22Rv1 (cell line): ENCODE results near the gene CFAP221.

ENCODE experiments used
- ZFX ChIP-seq: fragments of 450-650 bp; IDR thresholded peaks from 2 replicates; pipeline ENCODE4 v1.6.1; 2017; ENCODE audit warnings: antibody characterized with exemption, borderline replicate concordance
- TF ChIP-seq, protein P1 (sequence below): fragments of 450-650 bp; IDR thresholded peaks from 2 replicates; pipeline ENCODE4 v1.5.1; 2017; ENCODE audit warnings: mild to moderate bottlenecking

DNA sequence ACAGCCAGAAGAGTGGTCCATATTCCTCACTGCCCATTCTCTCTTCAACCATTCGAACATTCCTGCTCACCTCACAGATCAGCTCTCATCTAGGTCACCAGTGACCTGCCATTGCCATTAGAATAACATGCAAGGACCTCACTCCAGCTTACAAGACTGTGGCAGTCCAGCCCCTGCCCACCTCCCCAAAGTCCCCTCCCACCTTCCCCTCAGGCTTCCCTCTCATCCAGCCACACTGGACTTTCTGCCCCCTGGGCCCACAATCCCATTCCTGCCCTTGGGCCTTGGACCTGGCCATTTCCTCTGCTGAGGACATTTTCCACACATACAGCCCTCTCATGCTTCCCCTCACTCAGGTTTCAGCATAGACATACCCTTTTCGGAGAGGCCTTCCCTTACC lies 129.5 kb downstream of the CFAP221 start:
- TF ChIP-seq, protein P1, sequence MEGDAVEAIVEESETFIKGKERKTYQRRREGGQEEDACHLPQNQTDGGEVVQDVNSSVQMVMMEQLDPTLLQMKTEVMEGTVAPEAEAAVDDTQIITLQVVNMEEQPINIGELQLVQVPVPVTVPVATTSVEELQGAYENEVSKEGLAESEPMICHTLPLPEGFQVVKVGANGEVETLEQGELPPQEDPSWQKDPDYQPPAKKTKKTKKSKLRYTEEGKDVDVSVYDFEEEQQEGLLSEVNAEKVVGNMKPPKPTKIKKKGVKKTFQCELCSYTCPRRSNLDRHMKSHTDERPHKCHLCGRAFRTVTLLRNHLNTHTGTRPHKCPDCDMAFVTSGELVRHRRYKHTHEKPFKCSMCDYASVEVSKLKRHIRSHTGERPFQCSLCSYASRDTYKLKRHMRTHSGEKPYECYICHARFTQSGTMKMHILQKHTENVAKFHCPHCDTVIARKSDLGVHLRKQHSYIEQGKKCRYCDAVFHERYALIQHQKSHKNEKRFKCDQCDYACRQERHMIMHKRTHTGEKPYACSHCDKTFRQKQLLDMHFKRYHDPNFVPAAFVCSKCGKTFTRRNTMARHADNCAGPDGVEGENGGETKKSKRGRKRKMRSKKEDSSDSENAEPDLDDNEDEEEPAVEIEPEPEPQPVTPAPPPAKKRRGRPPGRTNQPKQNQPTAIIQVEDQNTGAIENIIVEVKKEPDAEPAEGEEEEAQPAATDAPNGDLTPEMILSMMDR, result no peak
- TF ChIP-seq ZFX, result no peak
